ENCODE results near the gene ZNF234. TPM values are rescaled to one million over a fixed set of nuclear protein-coding genes. Genes with fewer than 3 reads are reported as not detected.
A peak's percentile ranks its signal among the peaks of the same experiment; 100 is the strongest.
"Not testable (repeated sequence)": the region's sequence is repeated elsewhere in the genome, so short reads cannot be mapped to it uniquely, and the experiment has no call there.

Gene ZNF234
- polyA plus RNA-seq, 5 donors, result 12.4 to 21.0 (median 19.6) TPM

- DNase-seq, result not testable (repeated sequence)
These were observed 29.3 kb downstream of the ZNF234 start for GRCh38 chr19:44170660-44171059.

GRCh38 chr19:44176590-44176989, 35.2 kb downstream of the ZNF234 start:
- DNase-seq, result no peak

- DNase-seq, result no peak
These were observed 39.6 kb downstream of the ZNF234 start for GRCh38 chr19:44180968-44181367.

- DNase-seq, result no peak
These were observed 40.8 kb downstream of the ZNF234 start for GRCh38 chr19:44182145-44182544.

GRCh38 chr19:44190020-44190419, 48.7 kb downstream of the ZNF234 start:
- DNase-seq, result no peak

- no peak for DNase-seq
These were observed 50.8 kb downstream of the ZNF234 start for GRCh38 chr19:44192127-44192526.

- no peak for DNase-seq
These were observed 55.4 kb downstream of the ZNF234 start for GRCh38 chr19:44196772-44197171.

- DNase-seq, result no peak
These were observed 61.1 kb downstream of the ZNF234 start for GRCh38 chr19:44202470-44202869.

- DNase-seq, result no peak
These were observed 61.6 kb downstream of the ZNF234 start for GRCh38 chr19:44202974-44203373.

- not testable (repeated sequence) for DNase-seq
These were observed 62.5 kb downstream of the ZNF234 start for GRCh38 chr19:44203877-44204276.

- DNase-seq, result no peak
These were observed 63.4 kb downstream of the ZNF234 start for GRCh38 chr19:44204772-44205171.

GRCh38 chr19:44207126-44207803, 65.9 kb downstream of the ZNF234 start:
- DNase-seq, result peak; percentile 90

Other genes with a start within 250 kb of the ZNF234 start
- 10 to 100 TPM; 23.8 to 36.1 (median 31.1) TPM for gene ZNF45, start 206.3 kb upstream of the ZNF234 start, polyA plus RNA-seq (ENCODE audit: insufficient read depth in 1 of 5, insufficient read length in 5 of 5, low replicate concordance in 1 of 5)
- gene ZNF221, start 190.3 kb upstream of the ZNF234 start, polyA plus RNA-seq (ENCODE audit: insufficient read depth in 1 of 5, insufficient read length in 5 of 5, low replicate concordance in 1 of 5), result 1 to 10 TPM; 2.8 to 9.4 (median 9.0) TPM
- gene ZNF155, start 157.4 kb upstream of the ZNF234 start, polyA plus RNA-seq (ENCODE audit: insufficient read depth in 1 of 5, insufficient read length in 5 of 5, low replicate concordance in 1 of 5), result 10 to 100 TPM; 14.2 to 21.3 (median 17.9) TPM
- gene ZNF230, start 138.6 kb upstream of the ZNF234 start, polyA plus RNA-seq (ENCODE audit: insufficient read depth in 1 of 5, insufficient read length in 5 of 5, low replicate concordance in 1 of 5), result 10 to 100 TPM in 1 of 5 donors, 1 to 10 TPM in 4; 7.4 to 10.7 (median 8.8) TPM
- gene ZNF222, start 116.2 kb upstream of the ZNF234 start, polyA plus RNA-seq (ENCODE audit: insufficient read depth in 1 of 5, insufficient read length in 5 of 5, low replicate concordance in 1 of 5), result 10 to 100 TPM in 4 of 5 donors, 1 to 10 TPM in 1; 9.3 to 13.3 (median 11.4) TPM
- 10 to 100 TPM; 11.1 to 20.0 (median 13.8) TPM for gene ZNF223, start 89.5 kb upstream of the ZNF234 start, polyA plus RNA-seq (ENCODE audit: insufficient read depth in 1 of 5, insufficient read length in 5 of 5, low replicate concordance in 1 of 5)
- gene ZNF284, start 69.4 kb upstream of the ZNF234 start, polyA plus RNA-seq (ENCODE audit: insufficient read depth in 1 of 5, insufficient read length in 5 of 5, low replicate concordance in 1 of 5), result 10 to 100 TPM in 1 of 5 donors, 1 to 10 TPM in 4; 5.9 to 10.2 (median 7.7) TPM
- gene ZNF224, start 47.2 kb upstream of the ZNF234 start, polyA plus RNA-seq (ENCODE audit: insufficient read depth in 1 of 5, insufficient read length in 5 of 5, low replicate concordance in 1 of 5), result 10 to 100 TPM; 33.2 to 54.5 (median 45.0) TPM
- gene ZNF225, start 28.2 kb upstream of the ZNF234 start, polyA plus RNA-seq (ENCODE audit: insufficient read depth in 1 of 5, insufficient read length in 5 of 5, low replicate concordance in 1 of 5), result 10 to 100 TPM in 4 of 5 donors, 1 to 10 TPM in 1; 7.1 to 14.7 (median 12.4) TPM
- 10 to 100 TPM; 22.7 to 34.6 (median 27.9) TPM for gene ZNF226, start 23.5 kb downstream of the ZNF234 start, polyA plus RNA-seq (ENCODE audit: insufficient read depth in 1 of 5, insufficient read length in 5 of 5, low replicate concordance in 1 of 5)
- gene ZNF227, start 71.0 kb downstream of the ZNF234 start, polyA plus RNA-seq (ENCODE audit: insufficient read depth in 1 of 5, insufficient read length in 5 of 5, low replicate concordance in 1 of 5), result 10 to 100 TPM; 19.2 to 33.0 (median 29.3) TPM
- gene ZNF233, start 118.3 kb downstream of the ZNF234 start, polyA plus RNA-seq (ENCODE audit: insufficient read depth in 1 of 5, insufficient read length in 5 of 5, low replicate concordance in 1 of 5), result 1 to 10 TPM; 4.2 to 8.5 (median 7.2) TPM
- gene ZNF235, start 163.5 kb downstream of the ZNF234 start, polyA plus RNA-seq (ENCODE audit: insufficient read depth in 1 of 5, insufficient read length in 5 of 5, low replicate concordance in 1 of 5), result 10 to 100 TPM in 4 of 5 donors, 1 to 10 TPM in 1; 8.1 to 14.4 (median 12.2) TPM
- 10 to 100 TPM in 4 of 5 donors, 1 to 10 TPM in 1; 8.4 to 15.1 (median 12.1) TPM for gene ZNF112, start 215.1 kb downstream of the ZNF234 start, polyA plus RNA-seq (ENCODE audit: insufficient read depth in 1 of 5, insufficient read length in 5 of 5, low replicate concordance in 1 of 5)

Measured in right lung (tissue), 5 donors.